Transverse colon (tissue), 3 donors: ENCODE results near the gene SGF29.

Experiments
- CTCF ChIP-seq, 5 experiments: fragments of 200-600 bp in 3 of 5; fragments of 450-650 bp in 2 of 5; sonication (generic) in 3 of 5; IDR thresholded peaks; 1 replicate in 2 of 5; 2 replicates in 3 of 5; pipeline ENCODE4 v1.5.1; 2016 to 2017; ENCODE audit warnings: antibody characterized with exemption in 5 of 5, inconsistent platforms in 3 of 5, mild to moderate bottlenecking in 2 of 5, moderate library complexity in 1 of 5
- EP300 ChIP-seq: sonication (generic); formaldehyde crosslinking; IDR thresholded peaks from one replicate; pipeline ENCODE4 v1.6.1; 2017; ENCODE audit warnings: antibody characterized with exemption, low read depth
- POLR2A ChIP-seq: fragments of 450-650 bp; IDR thresholded peaks from one replicate; pipeline ENCODE4 v1.6.1; 2016; ENCODE audit warnings: antibody characterized with exemption, mild to moderate bottlenecking, moderate library complexity

DNA sequence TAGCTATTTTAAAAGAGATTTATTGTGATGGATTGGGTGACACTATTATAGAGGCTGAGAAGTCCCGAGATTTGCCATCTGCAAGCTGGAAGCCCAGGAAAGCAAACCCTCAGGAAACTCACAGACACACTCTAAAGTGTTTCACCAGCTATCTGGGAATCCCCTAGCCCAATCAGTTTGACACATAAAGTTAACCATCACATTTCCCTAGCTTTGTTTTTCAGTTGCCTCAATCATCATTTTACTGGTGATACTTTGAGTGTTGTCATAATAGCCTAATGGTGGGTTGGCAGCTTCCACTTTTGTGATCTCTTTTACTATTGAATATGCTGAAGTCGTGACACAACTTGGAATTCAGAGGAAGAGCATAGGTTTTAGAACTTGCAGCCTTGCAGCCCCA is 1.8 kb downstream of the SGF29 start:
- TF ChIP-seq CTCF (IDR thresholded peaks at IDR 0.05) = no peak
- TF ChIP-seq EP300 = no peak
- TF ChIP-seq POLR2A = no peak
